HepG2 (cell line): ENCODE results near the gene P3R3URF. TPM values are rescaled to one million over a fixed set of nuclear protein-coding genes. Genes with fewer than 3 reads are reported as not detected.

Experiments used
- ATF7-NPFF ChIP-seq: sonication (generic); formaldehyde crosslinking; IDR thresholded peaks from 2 replicates; pipeline ENCODE4 v1.8.1; 2023; ENCODE audit warnings: mild to moderate bottlenecking, low read depth, missing genetic modification reagents, moderate library complexity
- ELF3 ChIP-seq: IDR thresholded peaks from 2 replicates; pipeline ENCODE4 v1.6.1; 2016; ENCODE audit warnings: missing genetic modification reagents, missing compliant biosample characterization
- GABPB1 ChIP-seq: IDR thresholded peaks from 2 replicates; pipeline ENCODE4 v1.6.1; 2016; ENCODE audit warnings: mild to moderate bottlenecking, missing genetic modification reagents, moderate library complexity, missing compliant biosample characterization
- HNRNPL ChIP-seq: fragments of 200-400 bp; formaldehyde crosslinking; IDR thresholded peaks from 2 replicates; pipeline ENCODE4 v1.6.1; 2017; ENCODE audit warnings: mild to moderate bottlenecking, low read depth, low read length
- KAT8 ChIP-seq: IDR thresholded peaks from 2 replicates; pipeline ENCODE4 v1.6.1; 2016; ENCODE audit warnings: missing genetic modification reagents, missing compliant biosample characterization
- KDM2A ChIP-seq: sonication (generic); formaldehyde crosslinking; IDR thresholded peaks from 2 replicates; pipeline ENCODE4 v1.4.0; 2020; ENCODE audit warnings: low read depth, missing genetic modification reagents, borderline replicate concordance
- MATR3 ChIP-seq: sonication (generic); formaldehyde crosslinking; IDR thresholded peaks from 2 replicates; pipeline ENCODE4 v1.4.0; 2020; ENCODE audit warnings: missing genetic modification reagents
- POLR2G ChIP-seq: fragments of 200-400 bp; formaldehyde crosslinking; IDR thresholded peaks from 2 replicates; pipeline ENCODE4 v1.6.1; 2018; ENCODE audit warnings: mild to moderate bottlenecking, low read depth, low read length, moderate library complexity
- SOX6 ChIP-seq, 2 experiments: fragments of 450-650 bp in 1 of 2; sonication (generic) in 1 of 2; formaldehyde crosslinking in 1 of 2; IDR thresholded peaks; 2 replicates each; pipeline versions ENCODE4 v1.4.0 to v1.6.1; 2017 to 2020; ENCODE audit warnings: antibody characterized with exemption in 1 of 2, mild to moderate bottlenecking in 1 of 2, missing genetic modification reagents in 1 of 2
- SRSF9 ChIP-seq: fragments of 200-400 bp; formaldehyde crosslinking; IDR thresholded peaks from 2 replicates; pipeline ENCODE4 v1.6.1; 2018; ENCODE audit warnings: borderline replicate concordance, mild to moderate bottlenecking, low read depth, low read length; ENCODE audit not compliant: insufficient read depth, poor library complexity, severe bottlenecking
- ZFP37 ChIP-seq: sonication (generic); formaldehyde crosslinking; IDR thresholded peaks from 2 replicates; pipeline ENCODE4 v1.4.0; 2020; ENCODE audit warnings: missing genetic modification reagents, borderline replicate concordance
- ZMYM3 ChIP-seq: sonication (generic); formaldehyde crosslinking; IDR thresholded peaks from 2 replicates; pipeline ENCODE4 v1.5.1; 2020; ENCODE audit warnings: mild to moderate bottlenecking, missing genetic modification reagents
- ZNF264 ChIP-seq: sonication (generic); formaldehyde crosslinking; IDR thresholded peaks from 2 replicates; pipeline ENCODE4 v1.4.0; 2020; ENCODE audit warnings: missing genetic modification reagents
- ZNF430 ChIP-seq: sonication (generic); formaldehyde crosslinking; IDR thresholded peaks from 2 replicates; pipeline ENCODE4 v1.9.0; 2021; ENCODE audit warnings: mild to moderate bottlenecking, missing genetic modification reagents
- ZNF788 ChIP-seq: sonication (generic); formaldehyde crosslinking; IDR thresholded peaks from 2 replicates; pipeline ENCODE4 v1.5.0; 2020; ENCODE audit warnings: mild to moderate bottlenecking, missing genetic modification reagents, borderline replicate concordance
- polyA plus RNA-seq, 8 experiments: library from polyadenylated mRNA; depleted of rRNA in 3 of 8; stranded (reverse) in 7 of 8; unstranded in 1 of 8; fragments of >200 nt; fragmentation: Illumina TruSeq in 4 of 8; extraction: Trizol in 4 of 8; gene quantifications; 2 replicates each; pipeline versions ENCODE4 v1.2.1 to v1.2.3, GENCODE V29; 2011 to 2016; ENCODE audit warnings: low read depth in 4 of 8, missing spikeins in 1 of 8, mixed read lengths in 1 of 8; ENCODE audit not compliant: insufficient read depth in 1 of 8
- total RNA-seq, 5 experiments: library from RNA; depleted of rRNA; stranded (reverse); fragments of >200 nt; fragmentation: Illumina TruSeq; extraction: Trizol; gene quantifications; 2 replicates each; pipeline ENCODE4 v1.2.3, GENCODE V29; 2016; ENCODE audit warnings: low read depth in 1 of 5
- TF ChIP-seq, protein P1 (sequence below): sonication (generic); formaldehyde crosslinking; IDR thresholded peaks from 2 replicates; pipeline ENCODE4 v1.5.0; 2020; ENCODE audit warnings: mild to moderate bottlenecking, missing genetic modification reagents
- TF ChIP-seq, protein P2 (sequence below): sonication (generic); formaldehyde crosslinking; IDR thresholded peaks from 2 replicates; pipeline ENCODE4 v1.5.0; 2020; ENCODE audit warnings: missing genetic modification reagents
- TF ChIP-seq, protein P3 (sequence below): sonication (generic); formaldehyde crosslinking; IDR thresholded peaks from 2 replicates; pipeline ENCODE4 v1.4.0; 2020; ENCODE audit warnings: missing genetic modification reagents
- TF ChIP-seq, protein P4 (sequence below): sonication (generic); formaldehyde crosslinking; IDR thresholded peaks from 2 replicates; pipeline ENCODE4; 2020; ENCODE audit warnings: missing genetic modification reagents, mild to moderate bottlenecking, borderline replicate concordance

P3R3URF gene
- total and polyA plus RNA-seq, 2 of the 13 experiments (the other 11 are each of a cell fraction or from before 2014, with no cell fraction given), result not detected

DNA sequence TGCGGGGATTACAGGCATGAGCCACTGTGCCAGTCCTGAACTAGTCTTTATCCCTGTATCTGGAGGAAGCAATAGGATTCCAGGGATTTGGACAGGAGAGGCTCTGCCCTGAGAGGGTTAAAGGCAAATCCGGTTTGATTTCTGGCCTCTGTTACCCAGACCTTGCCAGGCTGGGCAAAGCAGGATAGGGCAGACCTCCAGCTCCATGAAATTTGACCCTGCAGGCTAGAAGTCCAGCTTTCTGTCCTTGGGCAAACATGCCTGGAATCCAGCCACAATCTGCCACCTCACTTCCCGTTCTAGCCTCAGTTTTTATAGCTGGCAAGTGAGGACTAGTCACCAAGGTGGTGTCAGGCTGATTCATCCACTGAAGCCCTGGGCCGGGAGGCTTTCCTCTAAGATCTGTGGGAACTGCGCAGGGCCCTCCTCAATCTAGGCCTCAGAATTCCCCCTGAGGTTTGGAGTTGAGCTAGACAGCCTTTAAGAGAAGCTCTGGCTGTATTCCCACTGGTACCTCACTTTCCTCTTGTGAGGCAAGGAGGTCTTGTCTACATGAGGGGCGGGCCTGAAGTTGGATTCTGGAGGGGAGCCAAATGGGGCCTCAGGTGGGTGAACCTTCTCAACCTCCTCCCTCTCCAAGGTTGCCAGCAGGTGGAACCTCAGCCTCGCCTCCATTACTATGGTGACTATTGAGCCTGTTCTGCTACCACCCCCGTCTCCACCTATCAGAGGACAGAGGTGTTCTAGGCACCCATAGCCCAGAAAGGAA lies 7.0 kb upstream of the P3R3URF start (continued):
- TF ChIP-seq KAT8 (CRISPR knock-in tag), result peak; percentile 31; the same call in 1 of the 2 replicates
- peak; percentile 82 for TF ChIP-seq ZNF264 (CRISPR knock-in tag)
- peak; percentile 63 for TF ChIP-seq POLR2G
- no peak for TF ChIP-seq ATF7-NPFF (CRISPR knock-in tag)
- peak; percentile 72 for TF ChIP-seq ELF3 (CRISPR knock-in tag)
- TF ChIP-seq, protein P1, sequence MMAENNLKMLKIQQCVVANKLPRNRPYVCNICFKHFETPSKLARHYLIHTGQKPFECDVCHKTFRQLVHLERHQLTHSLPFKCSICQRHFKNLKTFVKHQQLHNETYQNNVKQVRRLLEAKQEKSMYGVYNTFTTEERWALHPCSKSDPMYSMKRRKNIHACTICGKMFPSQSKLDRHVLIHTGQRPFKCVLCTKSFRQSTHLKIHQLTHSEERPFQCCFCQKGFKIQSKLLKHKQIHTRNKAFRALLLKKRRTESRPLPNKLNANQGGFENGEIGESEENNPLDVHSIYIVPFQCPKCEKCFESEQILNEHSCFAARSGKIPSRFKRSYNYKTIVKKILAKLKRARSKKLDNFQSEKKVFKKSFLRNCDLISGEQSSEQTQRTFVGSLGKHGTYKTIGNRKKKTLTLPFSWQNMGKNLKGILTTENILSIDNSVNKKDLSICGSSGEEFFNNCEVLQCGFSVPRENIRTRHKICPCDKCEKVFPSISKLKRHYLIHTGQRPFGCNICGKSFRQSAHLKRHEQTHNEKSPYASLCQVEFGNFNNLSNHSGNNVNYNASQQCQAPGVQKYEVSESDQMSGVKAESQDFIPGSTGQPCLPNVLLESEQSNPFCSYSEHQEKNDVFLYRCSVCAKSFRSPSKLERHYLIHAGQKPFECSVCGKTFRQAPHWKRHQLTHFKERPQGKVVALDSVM, result peak; percentile 46; the same call in 1 of the 2 replicates
- TF ChIP-seq, protein P2, sequence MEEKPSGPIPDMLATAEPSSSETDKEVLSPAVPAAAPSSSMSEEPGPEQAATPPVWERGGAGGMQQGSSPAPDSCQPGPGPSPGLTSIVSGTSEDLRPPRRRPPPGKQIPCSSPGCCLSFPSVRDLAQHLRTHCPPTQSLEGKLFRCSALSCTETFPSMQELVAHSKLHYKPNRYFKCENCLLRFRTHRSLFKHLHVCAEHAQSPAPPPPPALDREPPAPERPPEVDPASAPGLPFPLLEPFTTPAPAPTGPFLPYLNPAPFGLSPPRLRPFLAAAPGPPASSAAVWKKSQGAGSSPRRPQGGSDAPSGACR (CRISPR knock-in tag), result 0 out of 2 replicates have a peak, but pooled peaks have one; percentile 32
- peak; percentile 87 for TF ChIP-seq HNRNPL
- peak; percentile 81; the same call in 1 of the 2 replicates for TF ChIP-seq ZMYM3 (CRISPR knock-in tag)
- TF ChIP-seq GABPB1 (CRISPR knock-in tag), result peak; percentile 53; the same call in 1 of the 2 replicates
- TF ChIP-seq, protein P3, sequence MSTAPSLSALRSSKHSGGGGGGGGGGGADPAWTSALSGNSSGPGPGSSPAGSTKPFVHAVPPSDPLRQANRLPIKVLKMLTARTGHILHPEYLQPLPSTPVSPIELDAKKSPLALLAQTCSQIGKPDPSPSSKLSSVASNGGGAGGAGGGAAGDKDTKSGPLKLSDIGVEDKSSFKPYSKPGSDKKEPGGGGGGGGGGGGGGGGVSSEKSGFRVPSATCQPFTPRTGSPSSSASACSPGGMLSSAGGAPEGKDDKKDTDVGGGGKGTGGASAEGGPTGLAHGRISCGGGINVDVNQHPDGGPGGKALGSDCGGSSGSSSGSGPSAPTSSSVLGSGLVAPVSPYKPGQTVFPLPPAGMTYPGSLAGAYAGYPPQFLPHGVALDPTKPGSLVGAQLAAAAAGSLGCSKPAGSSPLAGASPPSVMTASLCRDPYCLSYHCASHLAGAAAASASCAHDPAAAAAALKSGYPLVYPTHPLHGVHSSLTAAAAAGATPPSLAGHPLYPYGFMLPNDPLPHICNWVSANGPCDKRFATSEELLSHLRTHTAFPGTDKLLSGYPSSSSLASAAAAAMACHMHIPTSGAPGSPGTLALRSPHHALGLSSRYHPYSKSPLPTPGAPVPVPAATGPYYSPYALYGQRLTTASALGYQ (CRISPR knock-in tag), result 0 out of 2 replicates have a peak, but pooled peaks have one; percentile 20
- TF ChIP-seq SOX6 (IDR thresholded peaks at IDR 0.05), result no peak
- TF ChIP-seq SOX6 (CRISPR knock-in tag; IDR thresholded peaks at IDR 0.05), result peak; percentile 30; the same call in 1 of the 2 replicates
- TF ChIP-seq ZNF788, result peak; percentile 25; the same call in 1 of the 2 replicates
- TF ChIP-seq KDM2A (CRISPR knock-in tag), result no peak; the same call in 1 of the 2 replicates
- no peak for TF ChIP-seq MATR3
- 0 out of 2 replicates have a peak, but pooled peaks have one; percentile 42 for TF ChIP-seq ZFP37 (CRISPR knock-in tag)
- TF ChIP-seq, protein P4, sequence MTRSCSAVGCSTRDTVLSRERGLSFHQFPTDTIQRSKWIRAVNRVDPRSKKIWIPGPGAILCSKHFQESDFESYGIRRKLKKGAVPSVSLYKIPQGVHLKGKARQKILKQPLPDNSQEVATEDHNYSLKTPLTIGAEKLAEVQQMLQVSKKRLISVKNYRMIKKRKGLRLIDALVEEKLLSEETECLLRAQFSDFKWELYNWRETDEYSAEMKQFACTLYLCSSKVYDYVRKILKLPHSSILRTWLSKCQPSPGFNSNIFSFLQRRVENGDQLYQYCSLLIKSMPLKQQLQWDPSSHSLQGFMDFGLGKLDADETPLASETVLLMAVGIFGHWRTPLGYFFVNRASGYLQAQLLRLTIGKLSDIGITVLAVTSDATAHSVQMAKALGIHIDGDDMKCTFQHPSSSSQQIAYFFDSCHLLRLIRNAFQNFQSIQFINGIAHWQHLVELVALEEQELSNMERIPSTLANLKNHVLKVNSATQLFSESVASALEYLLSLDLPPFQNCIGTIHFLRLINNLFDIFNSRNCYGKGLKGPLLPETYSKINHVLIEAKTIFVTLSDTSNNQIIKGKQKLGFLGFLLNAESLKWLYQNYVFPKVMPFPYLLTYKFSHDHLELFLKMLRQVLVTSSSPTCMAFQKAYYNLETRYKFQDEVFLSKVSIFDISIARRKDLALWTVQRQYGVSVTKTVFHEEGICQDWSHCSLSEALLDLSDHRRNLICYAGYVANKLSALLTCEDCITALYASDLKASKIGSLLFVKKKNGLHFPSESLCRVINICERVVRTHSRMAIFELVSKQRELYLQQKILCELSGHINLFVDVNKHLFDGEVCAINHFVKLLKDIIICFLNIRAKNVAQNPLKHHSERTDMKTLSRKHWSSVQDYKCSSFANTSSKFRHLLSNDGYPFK (CRISPR knock-in tag), result peak; percentile 31; the same call in 1 of the 2 replicates
- 0 out of 2 replicates have a peak, but pooled peaks have one; percentile 23 for TF ChIP-seq ZNF430
- TF ChIP-seq SRSF9, result no peak
